Measurements from ENCODE around the gene VEZF1.
"Not testable (repeated sequence)": the region's sequence is repeated elsewhere in the genome, so short reads cannot be mapped to it uniquely, and the experiment has no call there.

Gene VEZF1

GRCh38 chr17:57959929-57960328 lies 28.1 kb downstream of the VEZF1 start:
- H2AFZ ChIP-seq (ENCODE audit: low read depth, low read length), result no peak overlapping the region

GRCh38 chr17:57958391-57958790 lies 29.7 kb downstream of the VEZF1 start:
- H3K4me3 ChIP-seq (ENCODE audit: low read length); H2AFZ ChIP-seq (ENCODE audit: low read depth, low read length); H3K27me3 ChIP-seq (ENCODE audit: insufficient read depth, low read length); H3K9me3 ChIP-seq (ENCODE audit: low read length); H3K36me3 ChIP-seq (ENCODE audit: insufficient read depth, low read length): not testable (repeated sequence)
- peaks cover 22% of the 10 kb centered on the region for H3K4me1 ChIP-seq (ENCODE audit: insufficient read depth, low read length)

More at GRCh38 chr17:57959929-57960328, 28.1 kb downstream of the VEZF1 start:
- no peaks in the 10 kb centered on the region for H3K9me3 ChIP-seq (ENCODE audit: low read length)
- no peaks in the 10 kb centered on the region for H3K36me3 ChIP-seq (ENCODE audit: insufficient read depth, low read length)
- no peaks in the 10 kb centered on the region for H3K27me3 ChIP-seq (ENCODE audit: insufficient read depth, low read length)
- peaks cover 13% of the 10 kb centered on the region for H3K4me1 ChIP-seq (ENCODE audit: insufficient read depth, low read length)
- no peak overlapping the region for H3K4me3 ChIP-seq (ENCODE audit: low read length)

- Histone ChIP-seq H3K27me3 (ENCODE audit: insufficient read depth, low read length) (no peaks in the 10 kb centered on the region), H3K4me3 (ENCODE audit: low read length) (no peak overlapping the region), H2AFZ (ENCODE audit: low read depth, low read length) (no peak overlapping the region), H3K9me3 (ENCODE audit: low read length) (no peaks in the 10 kb centered on the region), H3K4me1 (ENCODE audit: insufficient read depth, low read length) (peaks cover 27% of the 10 kb centered on the region), H3K36me3 (ENCODE audit: insufficient read depth, low read length) (no peaks in the 10 kb centered on the region)
Measured at GRCh38 chr17:57957886-57958285, 30.2 kb downstream of the VEZF1 start.

GRCh38 chr17:57957120-57957850 lies 30.8 kb downstream of the VEZF1 start:
- H2AFZ ChIP-seq (ENCODE audit: low read depth, low read length), result no peak overlapping the region
- H3K27me3 ChIP-seq (ENCODE audit: insufficient read depth, low read length), result no peaks in the 10 kb centered on the region
- H3K9me3 ChIP-seq (ENCODE audit: low read length), result no peaks in the 10 kb centered on the region
- H3K36me3 ChIP-seq (ENCODE audit: insufficient read depth, low read length), result no peaks in the 10 kb centered on the region
- no peak overlapping the region for H3K4me3 ChIP-seq (ENCODE audit: low read length)
- peaks cover 31% of the 10 kb centered on the region for H3K4me1 ChIP-seq (ENCODE audit: insufficient read depth, low read length)

- H2AFZ ChIP-seq (ENCODE audit: low read depth, low read length), result no peak overlapping the region
- no peaks in the 10 kb centered on the region for H3K36me3 ChIP-seq (ENCODE audit: insufficient read depth, low read length)
- H3K9me3 ChIP-seq (ENCODE audit: low read length), result no peaks in the 10 kb centered on the region
- no peak overlapping the region for H3K4me3 ChIP-seq (ENCODE audit: low read length)
- H3K27me3 ChIP-seq (ENCODE audit: insufficient read depth, low read length), result no peaks in the 10 kb centered on the region
- H3K4me1 ChIP-seq (ENCODE audit: insufficient read depth, low read length), result peaks cover 31% of the 10 kb centered on the region
Measured at GRCh38 chr17:57956291-57957119, 31.5 kb downstream of the VEZF1 start.

- Histone ChIP-seq H2AFZ (ENCODE audit: low read depth, low read length) (peak within 1 kb of the TSS; percentile 60), H3K4me3 (ENCODE audit: low read length) (peak within 1 kb of the TSS; percentile 59), H3K27me3 (ENCODE audit: insufficient read depth, low read length) (no peaks in the 10 kb centered on the region), H3K9me3 (ENCODE audit: low read length) (no peaks in the 10 kb centered on the region), H3K4me1 (ENCODE audit: insufficient read depth, low read length) (peaks cover 39% of the 10 kb centered on the region), H3K36me3 (ENCODE audit: insufficient read depth, low read length) (no peaks in the 10 kb centered on the region)
Measured at GRCh38 chr17:57955183-57955931, 32.7 kb downstream of the VEZF1 start, which contains the start of gene CUEDC1. CUEDC1 (minus strand) TSS chr17:57955412; CDS start chr17:57885564, 69,848 bp downstream.

- Histone ChIP-seq H3K36me3 (ENCODE audit: insufficient read depth, low read length) (no peaks in the 10 kb centered on the region), H3K4me3 (ENCODE audit: low read length) (peak overlapping the region; percentile 59), H3K9me3 (ENCODE audit: low read length) (no peaks in the 10 kb centered on the region), H3K4me1 (ENCODE audit: insufficient read depth, low read length) (peaks cover 39% of the 10 kb centered on the region), H2AFZ (ENCODE audit: low read depth, low read length) (peak overlapping the region; percentile 60), H3K27me3 (ENCODE audit: insufficient read depth, low read length) (no peaks in the 10 kb centered on the region)
Measured at GRCh38 chr17:57954397-57955182, 33.5 kb downstream of the VEZF1 start.

GRCh38 chr17:57953705-57954396 lies 34.2 kb downstream of the VEZF1 start:
- no peaks in the 10 kb centered on the region for H3K36me3 ChIP-seq (ENCODE audit: insufficient read depth, low read length)
- H2AFZ ChIP-seq (ENCODE audit: low read depth, low read length), result peak overlapping the region; percentile 60
- peaks cover 42% of the 10 kb centered on the region for H3K4me1 ChIP-seq (ENCODE audit: insufficient read depth, low read length)
- peak overlapping the region; percentile 59 for H3K4me3 ChIP-seq (ENCODE audit: low read length)
- no peaks in the 10 kb centered on the region for H3K9me3 ChIP-seq (ENCODE audit: low read length)
- no peaks in the 10 kb centered on the region for H3K27me3 ChIP-seq (ENCODE audit: insufficient read depth, low read length)

- Histone ChIP-seq H3K4me1 (ENCODE audit: insufficient read depth, low read length) (peaks cover 48% of the 10 kb centered on the region), H3K36me3 (ENCODE audit: insufficient read depth, low read length) (no peaks in the 10 kb centered on the region), H3K4me3 (ENCODE audit: low read length) (no peak overlapping the region), H3K9me3 (ENCODE audit: low read length) (no peaks in the 10 kb centered on the region), H3K27me3 (ENCODE audit: insufficient read depth, low read length) (no peaks in the 10 kb centered on the region), H2AFZ (ENCODE audit: low read depth, low read length) (no peak overlapping the region)
Measured at GRCh38 chr17:57953219-57953618, 34.8 kb downstream of the VEZF1 start.

GRCh38 chr17:57949649-57950048 lies 38.4 kb downstream of the VEZF1 start:
- no peak overlapping the region for H3K4me3 ChIP-seq (ENCODE audit: low read length)
- H3K9me3 ChIP-seq (ENCODE audit: low read length), result no peaks in the 10 kb centered on the region
- no peaks in the 10 kb centered on the region for H3K27me3 ChIP-seq (ENCODE audit: insufficient read depth, low read length)
- no peak overlapping the region for H2AFZ ChIP-seq (ENCODE audit: low read depth, low read length)
- no peaks in the 10 kb centered on the region for H3K36me3 ChIP-seq (ENCODE audit: insufficient read depth, low read length)
- peaks cover 52% of the 10 kb centered on the region for H3K4me1 ChIP-seq (ENCODE audit: insufficient read depth, low read length)

- Histone ChIP-seq H2AFZ (ENCODE audit: low read depth, low read length) (no peak overlapping the region), H3K4me1 (ENCODE audit: insufficient read depth, low read length) (peaks cover 49% of the 10 kb centered on the region), H3K4me3 (ENCODE audit: low read length) (no peak overlapping the region), H3K27me3 (ENCODE audit: insufficient read depth, low read length) (no peaks in the 10 kb centered on the region), H3K9me3 (ENCODE audit: low read length) (no peaks in the 10 kb centered on the region), H3K36me3 (ENCODE audit: insufficient read depth, low read length) (no peaks in the 10 kb centered on the region)
Measured at GRCh38 chr17:57948555-57949420, 39.3 kb downstream of the VEZF1 start.

All from neuron (in vitro differentiated cells).